Thoracic aorta (tissue), 2 donors: ENCODE data around the gene HLA-F. TPM values are rescaled to one million over a fixed set of nuclear protein-coding genes. Genes with fewer than 3 reads are reported as not detected.

ENCODE experiments used
- ATAC-seq: fragments of 150-250 bp; one replicate; pipeline ENCODE4 v1.8.0; 2017; ENCODE audit warnings: low read depth; ENCODE audit not compliant: insufficient number of reproducible peaks, low FRiP score
- DNase-seq: peaks from one replicate; pipeline ENCODE4 v3.0.0-alpha.2; 2020; ENCODE audit warnings: low spot score
- H3K27ac ChIP-seq, 2 donors: fragments of 200-600 bp; sonication (generic); 1 replicate in 1 of 2; 2 replicates in 1 of 2; pipeline ENCODE4 v1.5.1; 2016; ENCODE audit warnings: mild to moderate bottlenecking in 2 of 2, moderate library complexity in 2 of 2
- H3K27me3 ChIP-seq: fragments of 200-600 bp; sonication (generic); replicated peaks from 2 replicates; pipeline ENCODE4 v1.6.0; 2016; ENCODE audit warnings: mild to moderate bottlenecking; ENCODE audit not compliant: insufficient read depth
- H3K36me3 ChIP-seq: fragments of 200-600 bp; sonication (generic); one replicate; pipeline ENCODE4 v1.5.1; 2016
- H3K4me1 ChIP-seq, 2 donors: fragments of 200-600 bp; sonication (generic); 1 replicate in 1 of 2; 2 replicates in 1 of 2; pipeline versions ENCODE4 v1.5.1 to v1.6.0; 2016; ENCODE audit warnings: low read depth in 2 of 2, mild to moderate bottlenecking in 1 of 2; ENCODE audit not compliant: control insufficient read depth in 1 of 2
- H3K4me3 ChIP-seq: fragments of 200-600 bp; sonication (generic); 2 replicates; pipeline ENCODE4 v1.5.1; 2016; ENCODE audit warnings: mild to moderate bottlenecking
- H3K9me3 ChIP-seq: fragments of 200-600 bp; sonication (generic); 2 replicates; pipeline ENCODE4 v1.5.1; 2016
- CTCF ChIP-seq: fragments of 200-600 bp; sonication (generic); IDR thresholded peaks from one replicate; pipeline ENCODE4 v1.5.1; 2019; ENCODE audit warnings: antibody characterized with exemption
- total RNA-seq, 2 donors: library from RNA; depleted of rRNA; stranded (reverse); fragments of >200 nt; gene quantifications; one replicate each; pipeline versions ENCODE4 v1.1.0 to v1.2.3, GENCODE V29; 2016

HLA-F gene
- total RNA-seq, 2 donors from 2014 or later = 94.2 to 117 TPM

- no peaks in the 10 kb centered on the region for H3K27me3 ChIP-seq
- no peak overlapping the region for H3K4me3 ChIP-seq
- no peak for TF ChIP-seq CTCF
- ATAC-seq (no peak), DNase-seq (no peak)
- no peaks in the 10 kb centered on the region for H3K36me3 ChIP-seq
- H3K27ac ChIP-seq = no peak overlapping the region
- no peaks in the 10 kb centered on the region for H3K9me3 ChIP-seq
- no peaks in the 10 kb centered on the region for H3K4me1 ChIP-seq
Observed at GRCh38 chr6:29679962-29680361, 43.3 kb upstream of the HLA-F start.

DNA sequence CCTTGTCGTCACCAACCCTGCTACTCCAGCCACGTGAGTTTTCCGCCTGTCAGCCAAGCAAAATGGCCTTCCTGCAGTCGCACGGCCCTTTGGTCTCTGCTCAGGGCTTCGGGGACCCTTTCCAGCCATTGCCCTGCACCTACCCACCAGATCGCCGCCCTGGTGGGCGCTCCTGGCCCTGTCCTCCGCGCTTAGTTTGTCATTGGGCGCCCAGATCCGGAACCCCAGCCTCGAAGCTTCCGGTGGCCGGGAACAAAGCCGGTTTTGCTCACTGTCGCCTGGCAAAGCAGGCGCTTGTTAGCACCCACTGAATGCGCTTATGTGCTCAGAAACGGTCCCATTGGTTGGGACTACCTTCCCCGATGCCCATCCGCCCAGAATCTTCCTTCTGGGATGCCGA, 42.8 kb upstream of the HLA-F start:
- H3K4me3 ChIP-seq = peak overlapping the region; percentile 58
- ATAC-seq = no peak
- H3K9me3 ChIP-seq = no peaks in the 10 kb centered on the region
- no peaks in the 10 kb centered on the region for H3K27me3 ChIP-seq
- no peaks in the 10 kb centered on the region for H3K4me1 ChIP-seq
- no peaks in the 10 kb centered on the region for H3K36me3 ChIP-seq
- H3K27ac ChIP-seq = no peak overlapping the region
- DNase-seq = no peak
- no peak for TF ChIP-seq CTCF

- Histone ChIP-seq H3K27me3 (no peaks in the 10 kb centered on the region), H3K36me3 (no peaks in the 10 kb centered on the region), H3K27ac (no peak within 1 kb of the TSS), H3K9me3 (no peaks in the 10 kb centered on the region), H3K4me1 (no peaks in the 10 kb centered on the region), H3K4me3 (peak within 1 kb of the TSS; percentile 58)
- no peak for TF ChIP-seq CTCF
- ATAC-seq (no peak), DNase-seq (no peak)
Observed at GRCh38 chr6:29680904-29681303, 42.3 kb upstream of the HLA-F start, which contains the start of gene ZFP57. Gene ZFP57, minus strand, starts transcription at chr6:29681152. Its CDS starts 4,149 bp downstream, at chr6:29677003.

DNA sequence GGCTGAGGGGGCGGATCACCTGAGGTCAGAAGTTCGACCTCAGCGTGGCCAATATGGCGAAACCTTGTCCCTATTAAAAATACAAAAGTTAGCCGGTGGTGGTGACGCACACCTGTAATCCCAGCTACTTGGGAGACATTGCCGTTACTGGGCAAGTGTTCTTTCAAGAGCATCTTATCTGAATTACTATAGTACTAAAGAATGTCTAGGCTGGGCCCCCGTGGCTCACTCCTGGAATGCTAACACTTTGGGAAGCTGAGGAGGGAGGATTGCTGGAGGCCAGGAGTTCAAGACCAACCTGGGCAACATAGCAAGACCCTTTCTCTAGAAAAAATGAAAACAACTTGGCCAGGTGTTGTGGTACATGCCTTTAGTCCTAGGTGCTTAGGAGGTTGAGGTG, 41.4 kb upstream of the HLA-F start:
- H3K27ac ChIP-seq = no peak overlapping the region
- H3K36me3 ChIP-seq = no peaks in the 10 kb centered on the region
- no peak for TF ChIP-seq CTCF
- H3K4me3 ChIP-seq = no peak overlapping the region
- ATAC-seq (no peak), DNase-seq (no peak)
- no peaks in the 10 kb centered on the region for H3K4me1 ChIP-seq
- no peaks in the 10 kb centered on the region for H3K27me3 ChIP-seq
- H3K9me3 ChIP-seq = no peaks in the 10 kb centered on the region

DNA sequence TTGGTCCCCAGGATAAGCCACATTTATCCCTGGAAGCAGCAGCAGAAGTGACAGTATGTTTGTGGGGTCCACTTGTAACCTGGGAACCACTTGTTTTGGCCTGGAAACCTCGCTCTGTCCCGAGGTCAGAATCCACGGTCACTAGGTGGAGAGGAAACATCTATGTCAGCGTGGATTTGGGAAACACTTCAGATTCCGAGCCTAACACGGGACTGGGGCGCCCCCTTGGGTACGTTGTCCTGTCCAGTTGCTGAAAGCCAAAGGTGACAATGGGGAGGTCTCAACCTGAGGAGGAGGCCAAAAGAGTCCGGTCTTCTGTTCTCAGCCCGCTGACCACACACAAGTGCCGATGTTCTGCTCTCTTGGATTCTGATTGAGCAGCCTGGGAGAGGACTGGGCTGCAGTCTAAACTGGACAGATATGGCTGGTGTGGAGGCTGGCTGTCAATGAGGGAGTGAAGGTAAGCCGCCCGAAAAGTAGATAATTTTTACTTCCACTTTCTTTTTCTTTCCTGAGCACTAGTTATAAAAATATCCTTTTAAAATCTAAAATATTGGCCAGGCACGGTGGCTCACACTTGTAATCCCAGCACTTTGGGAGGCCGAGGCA, 37.4 kb upstream of the HLA-F start:
- Histone ChIP-seq H3K27ac (no peak overlapping the region), H3K4me3 (no peak overlapping the region), H3K36me3 (no peaks in the 10 kb centered on the region), H3K9me3 (no peaks in the 10 kb centered on the region), H3K4me1 (no peaks in the 10 kb centered on the region), H3K27me3 (no peaks in the 10 kb centered on the region)
- DNase-seq (no peak), ATAC-seq (no peak)
- TF ChIP-seq CTCF = no peak
